ENCODE results near the gene FAM135A. TPM values are rescaled to one million over a fixed set of nuclear protein-coding genes. Genes with fewer than 3 reads are reported as not detected.
"Not testable (repeated sequence)": the region's sequence is repeated elsewhere in the genome, so short reads cannot be mapped to it uniquely, and the experiment has no call there.

FAM135A gene
- total RNA-seq, 1 donor from 2014 or later = 19.8 TPM

DNA sequence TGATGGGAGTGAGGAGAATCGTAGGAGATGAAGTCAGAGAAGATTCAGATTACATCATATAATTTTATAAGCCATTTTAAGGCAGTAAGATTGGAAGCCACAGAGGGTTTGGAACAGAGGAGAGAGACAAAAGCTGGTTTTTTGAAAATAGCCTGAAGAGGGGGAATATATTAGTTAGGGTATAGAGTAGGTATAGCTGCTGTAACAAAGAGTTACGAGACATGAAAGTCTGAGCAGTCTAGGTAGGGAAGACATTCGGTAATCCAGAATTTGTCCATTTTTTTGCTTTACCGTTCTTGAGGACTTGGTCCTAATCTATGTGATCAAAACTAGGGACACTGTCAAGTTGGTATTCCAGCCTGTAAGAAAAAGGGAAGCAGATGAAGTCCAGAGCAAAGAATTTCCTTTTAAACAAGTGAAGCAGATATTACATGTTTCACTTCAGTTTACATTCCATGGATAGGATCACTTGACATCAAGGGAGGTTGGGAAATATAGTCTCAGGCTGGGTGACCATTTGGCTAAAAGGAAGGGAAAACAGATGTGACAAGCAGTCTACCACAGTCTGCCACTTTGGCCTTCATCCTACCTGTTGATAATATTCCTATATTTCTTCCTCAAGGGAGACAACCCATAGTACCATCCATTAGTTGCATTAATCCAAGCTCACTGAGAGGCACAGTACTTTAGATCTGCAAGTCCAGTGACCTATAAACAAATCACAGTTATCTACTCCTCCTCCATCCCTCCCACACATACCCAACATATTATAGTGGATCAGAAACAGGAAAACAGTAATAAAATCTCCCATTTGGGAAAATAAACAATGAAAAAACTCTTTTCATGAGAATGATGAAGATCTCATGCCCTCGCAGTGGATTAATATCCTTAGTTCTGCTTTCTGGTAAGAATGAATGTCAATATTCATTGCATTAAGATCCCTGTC lies 10.2 kb downstream of the FAM135A start:
- DNase-seq (ENCODE audit: low read depth) = no peak
- no peaks in the 10 kb centered on the region for H3K36me3 ChIP-seq (ENCODE audit: control insufficient read depth, insufficient read depth, low read length)
- H3K4me3 ChIP-seq (ENCODE audit: low read depth, low read length) = no peak overlapping the region
- H3K27me3 ChIP-seq (ENCODE audit: control insufficient read depth, insufficient read depth, low read length) = no peaks in the 10 kb centered on the region
- TF ChIP-seq, protein P1, sequence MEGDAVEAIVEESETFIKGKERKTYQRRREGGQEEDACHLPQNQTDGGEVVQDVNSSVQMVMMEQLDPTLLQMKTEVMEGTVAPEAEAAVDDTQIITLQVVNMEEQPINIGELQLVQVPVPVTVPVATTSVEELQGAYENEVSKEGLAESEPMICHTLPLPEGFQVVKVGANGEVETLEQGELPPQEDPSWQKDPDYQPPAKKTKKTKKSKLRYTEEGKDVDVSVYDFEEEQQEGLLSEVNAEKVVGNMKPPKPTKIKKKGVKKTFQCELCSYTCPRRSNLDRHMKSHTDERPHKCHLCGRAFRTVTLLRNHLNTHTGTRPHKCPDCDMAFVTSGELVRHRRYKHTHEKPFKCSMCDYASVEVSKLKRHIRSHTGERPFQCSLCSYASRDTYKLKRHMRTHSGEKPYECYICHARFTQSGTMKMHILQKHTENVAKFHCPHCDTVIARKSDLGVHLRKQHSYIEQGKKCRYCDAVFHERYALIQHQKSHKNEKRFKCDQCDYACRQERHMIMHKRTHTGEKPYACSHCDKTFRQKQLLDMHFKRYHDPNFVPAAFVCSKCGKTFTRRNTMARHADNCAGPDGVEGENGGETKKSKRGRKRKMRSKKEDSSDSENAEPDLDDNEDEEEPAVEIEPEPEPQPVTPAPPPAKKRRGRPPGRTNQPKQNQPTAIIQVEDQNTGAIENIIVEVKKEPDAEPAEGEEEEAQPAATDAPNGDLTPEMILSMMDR (IDR thresholded peaks at IDR 0.05; ENCODE audit: insufficient read depth, low read length, poor library complexity, severe bottlenecking) = no peak

DNA sequence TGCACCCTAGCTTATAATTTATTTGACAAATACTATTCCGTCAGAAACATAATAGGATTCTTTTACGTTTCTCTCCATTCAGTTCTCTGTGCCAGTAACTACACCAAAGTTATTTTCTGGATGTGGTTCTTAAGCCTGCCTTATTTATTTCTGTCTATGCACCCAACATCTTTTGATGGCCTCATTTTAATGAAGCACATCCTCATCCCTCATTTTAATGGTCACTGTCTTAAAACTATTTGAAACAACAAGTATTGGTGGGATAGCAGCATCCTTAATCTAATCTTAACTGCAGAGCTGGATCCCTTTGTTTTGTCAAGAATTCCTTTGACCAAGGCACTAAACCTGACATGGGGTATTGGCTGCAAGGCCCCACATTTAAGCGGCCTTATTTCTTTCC lies 11.0 kb downstream of the FAM135A start:
- no peaks in the 10 kb centered on the region for H3K27me3 ChIP-seq (ENCODE audit: control insufficient read depth, insufficient read depth, low read length)
- DNase-seq (ENCODE audit: low read depth) = no peak
- no peaks in the 10 kb centered on the region for H3K36me3 ChIP-seq (ENCODE audit: control insufficient read depth, insufficient read depth, low read length)
- TF ChIP-seq, protein P1 (IDR thresholded peaks at IDR 0.05; ENCODE audit: insufficient read depth, low read length, poor library complexity, severe bottlenecking) = no peak
- H3K4me3 ChIP-seq (ENCODE audit: low read depth, low read length) = no peak overlapping the region

DNA sequence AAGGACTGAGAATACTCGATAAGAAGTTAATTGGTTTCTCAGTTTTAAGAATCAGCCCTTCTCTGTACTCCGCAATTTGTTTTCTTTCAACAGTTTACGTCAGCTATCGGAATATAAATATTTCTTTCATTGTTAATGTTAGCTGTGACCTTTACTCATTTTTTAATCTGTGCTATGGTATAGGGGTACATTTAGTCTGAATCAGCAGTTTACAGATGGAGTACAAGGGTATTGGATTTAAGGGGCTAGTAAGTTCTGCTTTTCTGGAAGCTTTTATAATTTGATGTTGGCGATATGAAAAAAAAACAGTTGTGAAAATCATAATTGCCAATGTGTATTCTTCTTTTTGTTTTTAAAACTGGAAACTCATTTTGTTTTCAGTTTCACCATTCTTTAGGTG lies 23.0 kb downstream of the FAM135A start:
- Histone ChIP-seq H3K36me3 (ENCODE audit: control insufficient read depth, insufficient read depth, low read length) (no peaks in the 10 kb centered on the region), H3K27me3 (ENCODE audit: control insufficient read depth, insufficient read depth, low read length) (no peaks in the 10 kb centered on the region), H3K4me3 (ENCODE audit: low read depth, low read length) (no peak overlapping the region)
- no peak for DNase-seq (ENCODE audit: low read depth)
- TF ChIP-seq, protein P1 (IDR thresholded peaks at IDR 0.05; ENCODE audit: insufficient read depth, low read length, poor library complexity, severe bottlenecking) = no peak

DNA sequence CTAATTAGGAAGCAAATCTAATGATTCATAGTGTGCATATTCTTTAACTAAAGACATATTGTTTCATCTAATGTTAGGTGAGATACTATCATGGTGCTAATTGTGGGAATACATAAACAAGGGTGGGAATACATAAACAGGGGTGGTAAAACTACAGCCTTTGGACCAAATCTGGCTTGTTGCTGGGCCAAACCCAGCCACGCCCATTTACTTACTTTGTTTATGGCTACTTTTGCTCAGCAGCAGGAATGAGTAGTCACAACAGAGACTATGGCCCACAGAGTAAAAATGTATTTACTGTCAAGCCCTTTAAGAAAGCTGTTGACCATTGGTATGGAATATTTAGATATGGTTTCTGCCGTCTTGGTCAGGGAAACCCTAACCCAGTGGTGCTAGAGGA lies 31.7 kb downstream of the FAM135A start:
- Histone ChIP-seq H3K4me3 (ENCODE audit: low read depth, low read length) (no peak overlapping the region), H3K27me3 (ENCODE audit: control insufficient read depth, insufficient read depth, low read length) (no peaks in the 10 kb centered on the region), H3K36me3 (ENCODE audit: control insufficient read depth, insufficient read depth, low read length) (no peaks in the 10 kb centered on the region)
- no peak for DNase-seq (ENCODE audit: low read depth)
- TF ChIP-seq, protein P1 (IDR thresholded peaks at IDR 0.05; ENCODE audit: insufficient read depth, low read length, poor library complexity, severe bottlenecking) = no peak

DNA sequence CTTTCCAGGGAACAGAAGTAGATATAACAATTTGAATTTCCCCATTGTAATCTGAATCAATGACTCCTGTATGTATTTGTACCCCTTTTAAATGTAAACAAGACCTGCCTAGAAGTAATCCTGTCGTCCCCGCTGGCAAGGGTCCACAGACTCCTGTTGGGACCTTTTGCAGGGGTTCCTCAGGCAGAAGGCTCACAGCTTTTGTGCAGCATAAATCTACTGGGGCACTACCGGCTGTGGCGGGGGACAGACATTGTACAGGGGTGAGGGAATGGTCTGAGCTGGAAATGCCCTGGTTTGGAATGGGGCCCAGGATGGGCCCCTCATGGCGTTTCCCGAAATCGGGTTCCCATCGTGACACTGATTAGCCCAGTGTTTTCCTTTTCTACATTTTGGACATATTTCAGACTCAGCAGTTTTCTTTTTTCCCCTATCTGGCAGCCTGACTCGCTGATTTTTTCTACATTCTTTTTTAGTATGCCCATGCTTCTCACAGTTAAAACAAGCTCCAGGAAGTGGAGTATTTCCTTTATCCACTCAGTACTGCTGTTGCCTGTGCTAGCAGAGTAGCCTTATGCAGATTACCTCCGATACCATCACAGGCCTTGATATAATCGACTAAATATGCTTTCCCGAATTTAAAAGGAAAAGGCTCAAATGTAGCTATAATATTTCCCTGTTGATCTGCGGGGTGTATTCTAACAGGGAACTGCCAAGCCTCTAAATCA lies 34.2 kb downstream of the FAM135A start:
- not testable (repeated sequence) for H3K36me3 ChIP-seq (ENCODE audit: control insufficient read depth, insufficient read depth, low read length); H3K4me3 ChIP-seq (ENCODE audit: low read depth, low read length); DNase-seq (ENCODE audit: low read depth); H3K27me3 ChIP-seq (ENCODE audit: control insufficient read depth, insufficient read depth, low read length)

DNA sequence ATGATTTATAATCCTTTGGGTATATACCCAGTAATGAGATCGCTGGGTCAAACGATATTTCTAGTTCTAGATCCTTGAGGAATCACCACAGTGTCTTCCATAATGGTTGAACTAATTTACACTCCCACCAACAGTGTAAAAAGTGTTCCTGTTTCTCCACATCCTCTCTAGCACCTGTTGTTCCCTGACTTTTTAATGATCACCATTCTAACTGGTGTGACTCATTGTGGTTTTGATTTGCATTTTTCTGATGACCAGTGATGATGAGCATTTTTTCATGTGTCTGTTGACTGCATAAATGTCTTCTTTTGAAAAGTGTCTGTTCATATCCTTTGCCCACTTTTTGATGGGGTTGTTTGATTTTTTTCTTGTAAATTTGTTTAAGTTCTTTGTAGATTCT lies 40.6 kb downstream of the FAM135A start:
- DNase-seq (ENCODE audit: low read depth); H3K36me3 ChIP-seq (ENCODE audit: control insufficient read depth, insufficient read depth, low read length); H3K27me3 ChIP-seq (ENCODE audit: control insufficient read depth, insufficient read depth, low read length); H3K4me3 ChIP-seq (ENCODE audit: low read depth, low read length): not testable (repeated sequence)

Data from kidney epithelial cell (primary cell).